Measurements from ENCODE around the gene TMEM192. TPM values are rescaled to one million over a fixed set of nuclear protein-coding genes. Genes with fewer than 3 reads are reported as not detected.
"Not testable (repeated sequence)": the region's sequence is repeated elsewhere in the genome, so short reads cannot be mapped to it uniquely, and the experiment has no call there.

The TMEM192 gene
- total and polyA plus RNA-seq, 2 donors: 12.0 to 14.8 TPM

DNA sequence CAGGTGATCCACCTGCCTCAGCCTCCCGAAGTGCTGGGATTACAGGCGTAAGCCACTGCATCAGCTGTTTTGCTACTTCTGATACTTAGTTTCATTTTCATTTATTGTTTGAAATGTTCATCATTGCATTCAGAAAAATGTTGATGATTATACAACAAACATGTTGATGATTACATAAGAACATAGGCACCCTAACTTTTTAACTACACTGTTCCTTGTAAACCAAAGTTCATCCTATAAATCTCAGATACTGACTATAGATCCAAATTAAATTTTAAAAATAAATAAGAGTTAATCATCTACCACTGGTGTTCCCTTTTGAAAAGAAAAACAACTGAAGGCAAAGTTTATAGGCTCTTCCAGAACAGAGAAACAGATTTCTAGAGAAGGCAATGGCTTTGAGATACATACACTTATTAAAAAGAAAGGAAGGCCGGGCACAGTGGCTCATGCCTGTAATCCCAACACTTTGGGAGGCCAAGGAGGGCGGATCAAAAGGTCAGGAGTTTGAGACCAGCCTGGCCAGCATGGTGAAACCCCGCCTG lies 35.6 kb downstream of the TMEM192 start:
- H3K36me3 ChIP-seq (ENCODE audit: insufficient read depth): peaks cover 3% of the 10 kb centered on the region
- H3K4me1 ChIP-seq (ENCODE audit: insufficient read depth): no peaks in the 10 kb centered on the region
- no peak overlapping the region for H3K27ac ChIP-seq (ENCODE audit: low read depth)
- no peak for DNase-seq (ENCODE audit: extremely low spot score)
- H3K4me3 ChIP-seq (ENCODE audit: low read depth, low read length): no peak overlapping the region
- 94% methylated on average over 5 of the region's 5 CpGs for WGBS

- not testable (repeated sequence) for H3K4me3 ChIP-seq (ENCODE audit: low read depth, low read length); H3K4me1 ChIP-seq (ENCODE audit: insufficient read depth); DNase-seq (ENCODE audit: extremely low spot score); H3K36me3 ChIP-seq (ENCODE audit: insufficient read depth); H3K27ac ChIP-seq (ENCODE audit: low read depth)
- WGBS: 41% methylated on average over 11 of the region's 11 CpGs
Measured at GRCh38 chr4:165073346-165073745, 39.3 kb downstream of the TMEM192 start.

- no peaks in the 10 kb centered on the region for H3K36me3 ChIP-seq (ENCODE audit: insufficient read depth)
- WGBS: 58% methylated on average over 1 of the region's 1 CpG
- no peak overlapping the region for H3K4me3 ChIP-seq (ENCODE audit: low read depth, low read length)
- DNase-seq (ENCODE audit: extremely low spot score): no peak
- no peaks in the 10 kb centered on the region for H3K4me1 ChIP-seq (ENCODE audit: insufficient read depth)
- H3K27ac ChIP-seq (ENCODE audit: low read depth): no peak overlapping the region
Measured at GRCh38 chr4:165070560-165070959, 42.1 kb downstream of the TMEM192 start.

DNA sequence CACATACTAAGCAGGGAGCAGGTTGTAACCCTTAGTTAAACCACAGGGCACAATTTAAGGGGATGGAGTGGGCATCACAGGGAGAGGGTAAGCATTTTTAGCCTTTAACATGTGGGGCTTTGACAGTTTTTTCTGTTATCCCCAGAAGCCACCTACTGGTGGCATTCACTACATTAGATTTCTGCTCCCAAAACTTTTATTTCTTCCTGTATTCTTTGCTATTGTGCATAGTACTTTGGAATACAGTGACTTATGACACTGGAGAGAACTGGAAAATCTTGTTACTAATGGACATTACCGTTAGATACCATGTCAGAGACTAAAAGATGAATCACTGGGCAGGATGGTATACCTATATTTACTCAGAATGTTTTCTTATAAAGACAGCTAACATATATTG lies 51.7 kb downstream of the TMEM192 start:
- DNase-seq (ENCODE audit: extremely low spot score): no peak
- no peak overlapping the region for H3K4me3 ChIP-seq (ENCODE audit: low read depth, low read length)
- H3K36me3 ChIP-seq (ENCODE audit: insufficient read depth): no peaks in the 10 kb centered on the region
- H3K27ac ChIP-seq (ENCODE audit: low read depth): no peak overlapping the region
- WGBS: 71% methylated on average over 1 of the region's 1 CpG
- no peaks in the 10 kb centered on the region for H3K4me1 ChIP-seq (ENCODE audit: insufficient read depth)

DNA sequence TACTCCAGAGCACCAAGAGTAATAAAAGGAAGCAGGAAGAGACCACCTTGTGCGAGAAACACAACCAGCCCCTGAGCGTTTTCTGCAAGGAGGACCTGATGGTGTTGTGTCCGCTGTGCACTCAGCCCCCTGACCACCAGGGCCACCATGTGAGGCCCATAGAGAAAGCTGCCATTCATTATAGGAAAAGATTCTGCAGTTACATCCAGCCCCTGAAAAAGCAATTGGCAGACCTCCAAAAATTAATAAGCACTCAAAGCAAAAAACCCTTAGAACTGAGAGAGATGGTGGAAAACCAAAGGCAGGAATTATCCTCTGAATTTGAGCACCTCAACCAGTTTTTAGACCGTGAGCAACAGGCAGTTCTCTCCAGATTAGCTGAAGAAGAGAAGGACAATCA lies 53.3 kb downstream of the TMEM192 start:
- H3K4me3 ChIP-seq (ENCODE audit: low read depth, low read length): no peak overlapping the region
- WGBS: 82% methylated on average over 4 of the region's 4 CpGs

GRCh38 chr4:165058666-165059065 lies 54.0 kb downstream of the TMEM192 start:
- no peak overlapping the region for H3K27ac ChIP-seq (ENCODE audit: low read depth)
- WGBS: 65% methylated on average over 2 of the region's 2 CpGs
- no peak for DNase-seq (ENCODE audit: extremely low spot score)
- no peaks in the 10 kb centered on the region for H3K4me1 ChIP-seq (ENCODE audit: insufficient read depth)
- no peak overlapping the region for H3K4me3 ChIP-seq (ENCODE audit: low read depth, low read length)
- no peaks in the 10 kb centered on the region for H3K36me3 ChIP-seq (ENCODE audit: insufficient read depth)

More for the DNA sequence above, 53.3 kb downstream of the TMEM192 start:
- DNase-seq (ENCODE audit: extremely low spot score): no peak
- H3K27ac ChIP-seq (ENCODE audit: low read depth): no peak overlapping the region
- H3K36me3 ChIP-seq (ENCODE audit: insufficient read depth): no peaks in the 10 kb centered on the region
- no peaks in the 10 kb centered on the region for H3K4me1 ChIP-seq (ENCODE audit: insufficient read depth)

GRCh38 chr4:165055601-165056000 lies 57.1 kb downstream of the TMEM192 start:
- Histone ChIP-seq H3K4me1 (ENCODE audit: insufficient read depth) (no peaks in the 10 kb centered on the region), H3K27ac (ENCODE audit: low read depth) (no peak overlapping the region), H3K36me3 (ENCODE audit: insufficient read depth) (no peaks in the 10 kb centered on the region), H3K4me3 (ENCODE audit: low read depth, low read length) (no peak overlapping the region)
- DNase-seq (ENCODE audit: extremely low spot score): no peak
- WGBS: 91% methylated on average over 9 of the region's 9 CpGs

GRCh38 chr4:165053645-165054044 lies 59.0 kb downstream of the TMEM192 start, which contains the start of gene TRIM75:
TSS of gene TRIM75 (plus strand) at chr4:165053866. CDS start at chr4:165059148, 5,282 bp downstream.
- DNase-seq (ENCODE audit: extremely low spot score): no peak
- Histone ChIP-seq H3K27ac (ENCODE audit: low read depth) (no peak within 1 kb of the TSS), H3K36me3 (ENCODE audit: insufficient read depth) (no peaks in the 10 kb centered on the region), H3K4me3 (ENCODE audit: low read depth, low read length) (no peak within 1 kb of the TSS), H3K4me1 (ENCODE audit: insufficient read depth) (no peaks in the 10 kb centered on the region)
- WGBS: 76% methylated on average over 6 of the region's 6 CpGs

DNA sequence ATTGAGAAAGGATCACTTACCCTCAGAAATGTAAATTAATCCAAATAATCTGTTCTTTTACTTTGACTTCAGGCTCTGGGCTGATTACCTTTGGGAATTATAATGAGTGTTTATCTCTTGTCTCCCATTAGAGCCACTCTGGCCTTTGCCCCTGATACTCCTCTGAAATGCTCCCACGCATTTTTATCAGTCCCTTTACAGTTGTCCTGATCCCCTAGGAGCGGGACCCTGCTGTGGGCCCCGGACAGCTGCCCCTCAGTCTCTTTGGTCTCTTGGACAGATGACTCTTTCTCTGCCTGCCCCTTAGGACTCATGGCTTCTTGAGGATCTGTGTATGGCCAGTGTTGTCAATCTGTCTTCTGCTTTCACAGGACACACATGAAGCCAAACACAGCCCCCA lies 60.0 kb downstream of the TMEM192 start:
- Histone ChIP-seq H3K36me3 (ENCODE audit: insufficient read depth) (no peaks in the 10 kb centered on the region), H3K27ac (ENCODE audit: low read depth) (no peak overlapping the region), H3K4me3 (ENCODE audit: low read depth, low read length) (no peak overlapping the region), H3K4me1 (ENCODE audit: insufficient read depth) (no peaks in the 10 kb centered on the region)
- 34% methylated on average over 3 of the region's 3 CpGs for WGBS
- DNase-seq (ENCODE audit: extremely low spot score): no peak

DNA sequence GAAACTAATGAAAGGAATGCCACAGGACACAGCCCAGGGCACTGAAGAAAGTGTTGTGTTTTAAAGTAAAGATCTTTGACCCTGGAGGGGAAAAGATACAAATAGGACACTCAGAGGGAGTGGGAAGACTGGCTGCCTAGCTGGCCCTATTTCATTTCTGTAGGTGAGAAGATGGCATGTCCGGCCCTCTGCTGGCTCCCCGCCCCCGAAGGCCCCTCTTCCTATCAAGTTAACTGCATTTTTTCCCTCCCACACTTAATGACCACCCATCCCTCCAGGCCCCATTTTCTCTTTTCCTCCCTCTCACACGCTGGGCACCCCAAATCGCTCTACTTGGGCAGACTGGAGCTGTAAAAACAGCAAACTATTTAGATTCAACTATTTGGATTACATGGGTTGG lies 64.5 kb downstream of the TMEM192 start:
- Histone ChIP-seq H3K27ac (ENCODE audit: low read depth) (no peak overlapping the region), H3K4me3 (ENCODE audit: low read depth, low read length) (no peak overlapping the region), H3K4me1 (ENCODE audit: insufficient read depth) (no peaks in the 10 kb centered on the region), H3K36me3 (ENCODE audit: insufficient read depth) (no peaks in the 10 kb centered on the region)
- DNase-seq (ENCODE audit: extremely low spot score): no peak
- whole genome bisulfite sequencing: 68% methylated on average over 5 of the region's 5 CpGs

DNA sequence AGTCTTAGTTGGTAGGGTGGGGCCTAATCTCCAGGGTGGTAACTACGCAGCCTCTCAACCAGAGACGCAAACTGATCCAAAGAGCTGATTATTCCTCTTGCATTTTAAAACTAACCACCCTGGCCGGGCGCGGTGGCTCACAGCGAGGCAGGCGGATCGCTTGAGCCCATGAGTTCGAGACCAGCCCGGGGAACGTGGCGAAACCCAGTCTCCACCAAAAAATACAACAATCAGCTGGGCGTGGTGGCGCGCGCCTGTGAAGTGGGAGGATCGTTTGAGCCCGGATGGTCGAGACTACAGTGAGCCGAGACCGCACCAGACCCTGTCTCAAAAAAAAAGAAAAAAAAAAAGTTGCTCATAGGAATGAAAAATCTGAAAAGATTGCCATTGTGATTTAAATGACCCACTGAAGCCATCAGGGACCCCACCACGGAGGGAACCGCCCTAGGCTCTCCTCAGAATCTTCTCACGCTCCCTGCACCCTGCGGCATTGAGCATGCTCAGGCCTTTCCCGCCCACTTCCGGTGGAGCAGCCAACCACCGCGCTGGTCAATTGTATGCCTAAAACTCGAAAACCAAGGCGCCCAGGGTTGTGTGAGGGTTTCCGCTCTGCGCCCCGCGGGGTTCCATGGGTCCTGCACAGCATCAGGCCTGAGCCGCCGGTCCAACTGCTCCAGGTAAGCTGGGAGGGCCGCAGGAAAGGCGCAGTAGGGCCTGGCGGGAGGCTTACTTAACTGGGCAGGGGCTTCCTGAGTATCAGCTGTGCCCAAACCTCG lies 81.0 kb downstream of the TMEM192 start, which contains the start of gene TRIM60:
Gene TRIM60, plus strand, starts transcription at position 564 of the 776 bp plus-strand sequence. CDS start 8,074 bp downstream, outside the sequence.
- no peak within 1 kb of the TSS for H3K27ac ChIP-seq (ENCODE audit: low read depth)
- H3K36me3 ChIP-seq (ENCODE audit: insufficient read depth): no peaks in the 10 kb centered on the region
- 95% methylated on average over 41 of the region's 41 CpGs for WGBS
- no peaks in the 10 kb centered on the region for H3K4me1 ChIP-seq (ENCODE audit: insufficient read depth)
- DNase-seq (ENCODE audit: extremely low spot score): no peak
- no peak within 1 kb of the TSS for H3K4me3 ChIP-seq (ENCODE audit: low read depth, low read length)

DNA sequence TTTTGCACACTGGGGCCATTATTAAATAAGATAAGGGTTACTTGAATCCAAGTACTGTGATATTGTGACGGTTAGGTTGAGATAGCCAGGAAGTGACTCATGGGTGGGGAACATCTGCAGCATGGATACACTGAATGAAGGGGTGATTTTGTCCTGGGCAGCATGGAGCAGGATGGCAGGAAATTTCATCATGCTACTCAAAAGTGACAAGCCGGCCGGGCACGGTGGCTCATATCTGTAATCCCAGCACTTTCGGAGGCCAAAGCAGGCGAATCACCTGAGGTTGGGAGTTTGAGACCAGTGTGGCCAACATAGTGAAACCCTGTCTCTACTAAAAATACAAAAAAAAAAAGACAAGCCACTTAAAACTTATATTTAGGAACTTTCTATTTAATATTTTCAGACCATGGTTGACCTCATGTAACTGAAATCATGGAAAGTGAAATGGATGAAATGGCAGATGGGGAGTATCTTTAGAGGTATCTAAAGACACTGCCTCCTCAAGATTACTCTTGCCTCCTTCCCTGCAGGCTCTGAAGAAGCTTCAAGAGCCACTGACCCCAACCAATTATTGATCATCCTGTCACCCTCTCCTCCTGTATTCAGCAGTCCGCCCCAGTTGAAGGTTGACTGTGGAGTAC lies 84.8 kb downstream of the TMEM192 start:
- no peak overlapping the region for H3K27ac ChIP-seq (ENCODE audit: low read depth)
- H3K4me3 ChIP-seq (ENCODE audit: low read depth, low read length): no peak overlapping the region
- DNase-seq (ENCODE audit: extremely low spot score): no peak
- H3K36me3 ChIP-seq (ENCODE audit: insufficient read depth): no peaks in the 10 kb centered on the region
- WGBS: 74% methylated on average over 7 of the region's 7 CpGs
- no peaks in the 10 kb centered on the region for H3K4me1 ChIP-seq (ENCODE audit: insufficient read depth)

DNA sequence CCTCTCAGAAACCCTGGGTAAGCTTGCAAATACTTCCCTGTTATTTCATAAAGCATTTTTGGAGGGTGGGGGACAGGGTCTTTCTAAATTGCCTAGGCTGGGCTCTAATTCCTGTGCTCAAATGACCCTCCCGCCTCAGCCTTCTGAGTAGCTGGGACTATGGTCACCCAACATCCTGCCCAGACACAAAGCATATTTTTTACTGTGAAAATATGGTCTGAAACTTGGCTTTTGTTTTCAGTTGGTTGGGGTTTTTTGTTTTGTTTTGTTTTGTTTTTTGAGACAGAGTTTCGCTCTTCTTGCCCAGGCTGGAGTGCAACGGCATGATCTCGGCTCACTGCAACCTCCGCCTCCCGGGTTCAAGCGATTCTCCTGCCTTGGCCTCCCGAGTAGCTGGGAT lies 86.9 kb downstream of the TMEM192 start:
- H3K4me3 ChIP-seq (ENCODE audit: low read depth, low read length); DNase-seq (ENCODE audit: extremely low spot score); H3K36me3 ChIP-seq (ENCODE audit: insufficient read depth); H3K27ac ChIP-seq (ENCODE audit: low read depth); H3K4me1 ChIP-seq (ENCODE audit: insufficient read depth): not testable (repeated sequence)
- WGBS: 95% methylated on average over 8 of the region's 8 CpGs

All from urinary bladder (tissue), 4 donors.